WTC11 (cell line): Measurements from ENCODE around the gene MAEA.

Experiments
- MXD4 ChIP-seq: fragments of 250-450 bp; sonication (Bioruptor Pico); IDR thresholded peaks from 2 replicates; pipeline ENCODE4 v1.8.0; 2021; ENCODE audit warnings: mild to moderate bottlenecking, moderate library complexity, borderline replicate concordance
- ZNF219 ChIP-seq: sonication (generic); formaldehyde crosslinking; IDR thresholded peaks from 2 replicates; pipeline ENCODE4 v1.8.0; 2023; ENCODE audit warnings: missing genetic modification reagents, mild to moderate bottlenecking, borderline replicate concordance
- ZNF671 ChIP-seq: fragments of 250-450 bp; sonication (Bioruptor Pico); IDR thresholded peaks from 2 replicates; pipeline ENCODE4 v1.8.0; 2021; ENCODE audit warnings: mild to moderate bottlenecking

DNA sequence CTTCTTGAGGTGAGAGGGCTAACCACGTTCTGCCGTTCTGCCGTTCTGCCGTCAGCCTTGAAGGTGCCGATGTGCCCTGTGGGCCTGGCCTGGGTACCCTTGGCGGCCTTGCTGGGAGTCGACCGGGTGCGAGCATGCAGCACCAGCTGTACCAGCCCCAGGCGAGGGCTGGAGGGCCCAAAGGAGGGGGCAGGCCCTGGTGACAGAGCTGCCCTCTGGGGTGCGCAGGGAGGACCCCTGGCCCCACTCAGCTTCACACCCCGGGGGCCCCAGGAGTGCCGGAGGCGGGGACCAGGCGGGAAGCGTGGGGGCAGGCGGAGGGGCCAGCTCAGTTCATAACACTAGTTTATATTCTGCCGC lies 79.4 kb downstream of the MAEA start:
- TF ChIP-seq MXD4 (CRISPR knock-in tag) (no peak), ZNF219 (CRISPR knock-in tag) (no peak), ZNF671 (no peak)
